ENCODE results near the gene NDUFA12.

Gene NDUFA12

DNA sequence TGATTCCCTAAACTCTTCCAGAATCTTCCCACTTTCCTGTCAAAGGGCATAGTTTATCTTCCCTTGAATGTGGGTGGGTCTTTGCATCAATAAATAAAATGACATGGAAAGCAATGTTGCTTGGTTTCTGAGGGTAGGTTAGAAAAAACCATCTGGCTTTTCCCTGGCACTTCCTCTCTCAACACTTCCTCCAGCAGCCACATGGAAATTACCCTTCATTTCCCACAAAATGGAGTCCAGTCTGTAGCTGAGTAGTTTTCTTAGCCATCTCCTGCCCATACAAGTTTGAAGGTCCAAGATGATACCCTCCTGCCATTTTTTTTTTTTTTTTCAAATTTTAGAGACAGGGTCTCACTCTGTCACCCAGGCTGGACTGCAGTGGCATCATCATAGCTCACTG, 11.1 kb upstream of the NDUFA12 start:
- Histone ChIP-seq H3K27ac (no peak overlapping the region), H3K4me3 (no peak overlapping the region)
- TF ChIP-seq CTCF (IDR thresholded peaks at IDR 0.05): no peak
- no peak for DNase-seq (ENCODE audit: low spot score)

- Histone ChIP-seq H3K4me3 (no peak overlapping the region), H3K27ac (no peak overlapping the region)
- TF ChIP-seq CTCF (IDR thresholded peaks at IDR 0.05): no peak
- no peak for DNase-seq (ENCODE audit: low spot score)
Measured at GRCh38 chr12:95006206-95006605, 2.7 kb upstream of the NDUFA12 start.

DNA sequence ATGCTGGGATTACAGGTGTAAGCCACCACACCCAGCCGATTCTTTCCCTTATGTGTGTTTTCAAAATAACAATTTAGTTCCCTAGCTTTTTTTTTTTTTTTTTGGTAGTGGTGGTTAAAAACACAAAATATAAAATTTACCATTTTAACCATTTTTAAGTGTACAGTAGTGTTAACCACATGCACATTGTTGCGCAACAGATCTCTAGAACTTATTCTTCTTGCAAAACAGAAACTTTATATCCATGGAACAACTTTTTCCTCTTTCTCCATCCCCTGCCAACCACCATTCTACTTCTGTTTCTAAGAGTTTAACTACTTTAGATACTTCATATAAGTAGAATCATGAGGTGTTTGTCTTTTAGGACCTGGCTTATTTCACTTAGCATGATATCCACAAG, 1.1 kb upstream of the NDUFA12 start:
- DNase-seq (ENCODE audit: low spot score): no peak
- Histone ChIP-seq H3K27ac (no peak overlapping the region), H3K4me3 (no peak overlapping the region)
- TF ChIP-seq CTCF (IDR thresholded peaks at IDR 0.05): no peak

DNA sequence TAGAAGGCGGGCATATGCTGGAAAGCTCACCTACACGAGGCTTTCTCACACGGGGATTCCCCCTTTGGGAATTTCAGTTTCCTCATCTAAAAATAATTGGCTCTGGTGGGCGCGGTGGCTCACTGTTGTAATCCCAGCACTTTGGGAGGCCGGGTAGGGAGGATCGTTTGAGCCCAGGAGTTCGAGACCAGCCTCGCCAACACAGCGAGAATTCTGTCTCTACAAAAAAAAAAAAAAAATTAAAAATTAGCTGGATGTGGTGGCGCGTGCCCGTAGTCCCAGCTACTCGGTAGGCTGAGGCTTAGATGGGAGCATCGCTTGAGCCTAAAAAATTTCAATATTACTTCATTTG, 400 bp upstream of the NDUFA12 start:
- H3K4me3 ChIP-seq: peak overlapping the region; percentile 76
- H3K27ac ChIP-seq: peak overlapping the region; percentile 82 to 86
- no peak for DNase-seq (ENCODE audit: low spot score)
- TF ChIP-seq CTCF (IDR thresholded peaks at IDR 0.05): no peak

GRCh38 chr12:95002754-95003153, 743 bp downstream of the NDUFA12 start:
- DNase-seq (ENCODE audit: low spot score): no peak
- H3K4me3 ChIP-seq: peak overlapping the region; percentile 76
- no peak for TF ChIP-seq CTCF (IDR thresholded peaks at IDR 0.05)
- peak overlapping the region in 1 of 2 donors; percentile 86 for H3K27ac ChIP-seq

- TF ChIP-seq CTCF (IDR thresholded peaks at IDR 0.05): no peak
- no peak overlapping the region for H3K4me3 ChIP-seq
- H3K27ac ChIP-seq: no peak overlapping the region
- DNase-seq (ENCODE audit: low spot score): no peak
Measured at GRCh38 chr12:94998326-94998725, 5.2 kb downstream of the NDUFA12 start.

DNA sequence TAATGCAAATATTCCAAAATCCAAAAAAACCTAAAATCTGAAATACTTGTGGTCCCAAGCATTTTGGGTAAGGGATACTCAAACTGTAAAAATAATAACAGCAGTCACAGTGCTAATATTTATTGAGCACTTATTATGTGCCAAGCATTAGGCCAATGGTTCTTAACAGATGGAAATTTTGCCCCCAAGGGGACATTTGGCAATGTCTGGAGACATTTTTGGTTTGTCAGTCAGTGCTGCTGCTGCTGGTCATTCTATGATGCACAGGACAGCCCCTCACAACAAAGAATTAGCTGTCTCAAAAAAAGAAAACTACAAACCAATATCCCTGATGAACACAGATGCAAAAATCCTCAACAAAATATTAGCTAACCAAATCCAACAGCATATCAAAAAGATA, 5.8 kb downstream of the NDUFA12 start:
- Histone ChIP-seq H3K4me3 (no peak overlapping the region), H3K27ac (no peak overlapping the region)
- DNase-seq (ENCODE audit: low spot score): no peak
- TF ChIP-seq CTCF (IDR thresholded peaks at IDR 0.05): no peak
